HTERT RPE-1 (cell line): ENCODE measurements around the gene BPIFA3.
"Not testable (repeated sequence)": the region's sequence is repeated elsewhere in the genome, so short reads cannot be mapped to it uniquely, and the experiment has no call there.

Experiments used
- in situ Hi-C: fragments of 300-500 bp; cut with MboI; formaldehyde crosslinking; loops from 4 replicates; pipeline ENCODE4 v1.14.3; 2020; ENCODE audit warnings: low sequenced_read_pairs

Gene BPIFA3

DNA sequence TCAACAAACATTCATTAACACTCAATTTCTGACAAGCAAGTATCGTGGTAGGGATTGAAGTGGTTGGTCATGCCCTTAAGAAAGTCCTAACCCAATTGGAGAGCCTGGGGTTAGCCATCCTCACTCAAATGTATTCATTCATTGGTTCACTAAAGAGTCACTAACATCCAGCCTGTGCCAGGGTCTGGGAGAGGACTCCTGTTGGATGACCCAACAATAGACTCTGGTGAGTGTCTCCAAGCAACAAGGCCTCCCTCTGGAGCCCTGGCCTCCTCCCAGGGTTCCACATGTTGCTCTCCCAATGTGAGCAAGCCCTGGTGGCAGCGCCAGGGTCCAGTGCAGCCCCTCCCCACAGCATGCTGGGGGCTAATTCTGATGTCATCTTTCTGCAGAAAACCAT is at the start of gene BPIFA3:
Gene BPIFA3, plus strand, starts transcription at position 301 of the 400 bp plus-strand sequence. CDS start 185 bp downstream, outside the sequence.
- in situ Hi-C loops, result no loop called here

DNA sequence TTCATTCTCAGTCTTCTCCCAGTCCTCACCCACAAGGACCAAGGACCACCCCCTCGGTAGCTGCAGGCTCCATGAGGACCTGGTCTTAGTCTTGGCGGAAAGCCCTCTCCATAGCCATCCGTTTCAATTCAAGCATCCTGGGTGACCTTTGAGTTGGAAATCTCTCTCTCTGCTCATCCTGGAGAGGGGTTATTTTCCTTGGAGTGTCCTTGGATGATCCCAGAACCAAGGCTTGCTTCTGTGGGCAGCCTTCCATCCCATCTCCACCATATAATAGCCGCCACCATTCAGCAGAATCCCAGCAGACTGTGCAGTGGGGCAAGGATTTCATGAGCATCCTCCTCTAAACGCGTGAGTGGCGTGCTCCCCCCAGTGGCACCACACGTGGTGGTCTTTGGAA is 49.3 kb upstream of the BPIFA3 start, which contains the start of gene BPIFA2:
Gene BPIFA2, plus strand, starts transcription at position 301 of the 400 bp plus-strand sequence. CDS start 987 bp downstream, outside the sequence.
- in situ Hi-C loops, result no loop called here

DNA sequence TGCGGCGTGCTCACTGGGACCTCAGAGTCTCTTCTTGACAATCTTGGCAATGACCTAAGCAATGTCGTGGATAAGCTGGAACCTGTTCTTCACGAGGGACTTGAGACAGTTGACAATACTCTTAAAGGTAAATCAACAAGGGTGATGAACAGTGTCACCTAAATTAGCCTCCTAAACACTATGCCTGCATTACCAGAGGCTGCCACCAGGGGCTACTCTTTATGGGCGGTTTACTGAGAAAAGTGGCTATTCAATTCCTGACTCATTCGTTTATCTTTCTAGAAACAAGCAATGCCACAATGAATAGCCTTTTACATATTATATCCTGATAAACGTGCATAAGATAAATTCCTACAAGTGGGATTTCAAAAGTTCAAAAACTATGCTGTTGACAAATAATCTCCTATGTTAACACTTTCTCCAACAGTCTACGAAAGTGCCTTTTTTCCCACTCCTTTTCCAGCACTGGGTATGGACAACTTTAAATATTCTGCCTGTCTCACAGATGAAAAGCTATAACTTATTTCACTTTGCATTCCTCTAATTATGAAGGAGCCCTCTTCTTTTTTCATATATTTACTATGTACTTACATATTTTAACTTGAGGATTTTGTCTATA is 47.9 kb upstream of the BPIFA3 start:
- in situ Hi-C loops, result no loop called here

DNA sequence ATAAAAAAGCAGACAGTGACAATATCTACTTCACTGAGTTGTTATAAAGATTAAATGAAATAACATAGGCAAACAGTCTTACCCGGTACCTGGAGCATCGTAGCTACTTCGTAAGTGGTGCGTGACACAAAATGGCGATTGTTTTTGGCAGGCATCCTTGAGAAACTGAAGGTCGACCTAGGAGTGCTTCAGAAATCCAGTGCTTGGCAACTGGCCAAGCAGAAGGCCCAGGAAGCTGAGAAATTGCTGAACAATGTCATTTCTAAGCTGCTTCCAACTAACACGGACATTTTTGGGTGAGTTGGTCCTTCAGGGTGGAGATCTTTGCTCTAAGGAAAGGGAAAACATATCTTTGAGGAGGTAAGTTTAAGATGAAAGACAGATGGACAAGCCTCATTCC is 44.4 kb upstream of the BPIFA3 start:
- in situ Hi-C loops, result no loop called here

DNA sequence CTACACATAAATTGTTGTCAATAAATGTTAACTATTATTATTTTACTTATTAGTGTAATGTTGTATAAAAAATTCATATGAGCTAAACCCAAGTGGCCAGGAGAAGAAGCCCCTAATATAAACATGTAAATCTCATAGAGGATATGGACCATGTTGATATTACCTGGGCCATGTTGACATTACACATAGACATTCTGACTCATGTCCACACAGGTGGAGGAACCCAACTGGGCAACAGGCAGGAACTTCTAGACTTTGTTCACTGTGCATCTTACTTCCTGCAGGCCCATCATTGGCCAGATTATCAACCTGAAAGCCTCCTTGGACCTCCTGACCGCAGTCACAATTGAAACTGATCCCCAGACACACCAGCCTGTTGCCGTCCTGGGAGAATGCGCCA is 42.0 kb upstream of the BPIFA3 start:
- in situ Hi-C loops, result no loop called here

DNA sequence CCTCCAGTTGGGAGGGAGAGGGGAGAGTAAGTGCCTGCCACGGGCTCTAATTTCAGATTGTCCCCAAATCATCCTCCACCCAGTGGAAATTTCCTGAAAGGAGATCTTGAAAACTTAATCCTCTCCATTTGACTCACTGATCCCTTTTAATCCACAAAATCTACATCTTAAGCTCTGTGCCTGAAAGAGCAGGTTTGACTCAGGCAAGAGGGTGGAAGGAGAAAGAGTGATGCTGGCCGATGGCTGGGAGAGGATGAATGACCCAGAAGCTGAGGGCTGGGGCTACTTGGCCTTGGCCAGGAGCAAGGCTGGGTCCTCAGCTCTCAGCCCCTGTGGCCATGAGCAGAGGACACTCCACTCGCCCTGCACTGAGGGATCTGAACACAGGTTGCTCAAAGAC is 41.1 kb upstream of the BPIFA3 start:
- in situ Hi-C loops, result no loop called here

DNA sequence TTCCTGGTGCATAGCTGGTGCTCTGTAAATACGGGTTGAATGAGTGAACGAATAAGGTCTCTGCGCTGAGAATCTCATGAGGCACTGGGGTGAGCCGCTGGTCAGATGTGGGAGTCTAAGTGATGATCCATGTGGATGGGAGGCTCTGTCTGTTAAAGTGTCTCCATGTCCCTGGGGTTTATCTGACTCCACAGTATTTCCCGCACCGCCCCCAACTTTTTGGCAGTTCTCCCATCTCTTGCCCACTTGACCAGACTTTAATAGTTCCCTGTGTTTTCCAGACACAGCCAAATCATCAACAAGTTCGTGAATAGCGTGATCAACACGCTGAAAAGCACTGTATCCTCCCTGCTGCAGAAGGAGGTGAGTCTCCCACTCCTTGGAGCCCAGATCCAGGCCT is 39.3 kb upstream of the BPIFA3 start:
- in situ Hi-C loops, result no loop called here

DNA sequence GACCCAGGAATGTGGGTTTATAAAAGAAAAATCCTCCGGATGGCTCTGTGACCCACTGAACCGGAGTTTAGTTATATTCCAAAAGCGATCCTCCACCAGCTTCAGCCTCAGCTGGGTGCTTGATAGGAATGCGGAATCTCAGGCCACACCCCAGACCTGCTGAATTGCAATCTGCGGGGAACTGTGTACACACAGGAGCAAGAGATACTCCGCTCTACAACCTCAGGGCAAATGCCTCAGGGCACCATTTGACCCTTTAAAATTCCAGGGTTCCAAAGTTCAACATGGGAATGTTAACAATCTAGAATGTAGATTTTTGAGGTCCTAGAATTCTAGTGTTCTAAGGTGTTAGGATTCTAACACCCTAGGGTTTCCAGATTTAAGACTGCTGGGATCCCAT is 38.4 kb upstream of the BPIFA3 start:
- in situ Hi-C loops, result no loop called here

DNA sequence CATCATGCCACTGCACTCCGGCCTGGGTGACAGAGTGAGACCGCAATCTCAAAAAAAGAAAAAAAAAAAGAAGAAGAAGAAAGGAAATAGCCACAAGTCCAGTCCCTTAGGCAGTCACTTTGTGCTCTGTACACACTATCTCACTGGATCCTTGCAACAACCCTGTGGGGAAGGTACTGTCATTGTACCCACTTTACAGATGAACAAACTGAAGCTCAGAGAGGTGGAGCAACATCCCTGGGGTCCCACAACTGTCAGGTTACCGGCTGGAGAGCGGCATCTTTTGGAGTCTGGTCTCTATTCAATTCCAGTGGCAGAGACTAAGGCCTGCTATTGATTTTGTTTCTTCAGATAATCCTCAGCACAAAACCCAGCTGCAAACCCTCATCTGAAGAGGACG is 37.0 kb upstream of the BPIFA3 start:
- in situ Hi-C loops, result no loop called here

DNA sequence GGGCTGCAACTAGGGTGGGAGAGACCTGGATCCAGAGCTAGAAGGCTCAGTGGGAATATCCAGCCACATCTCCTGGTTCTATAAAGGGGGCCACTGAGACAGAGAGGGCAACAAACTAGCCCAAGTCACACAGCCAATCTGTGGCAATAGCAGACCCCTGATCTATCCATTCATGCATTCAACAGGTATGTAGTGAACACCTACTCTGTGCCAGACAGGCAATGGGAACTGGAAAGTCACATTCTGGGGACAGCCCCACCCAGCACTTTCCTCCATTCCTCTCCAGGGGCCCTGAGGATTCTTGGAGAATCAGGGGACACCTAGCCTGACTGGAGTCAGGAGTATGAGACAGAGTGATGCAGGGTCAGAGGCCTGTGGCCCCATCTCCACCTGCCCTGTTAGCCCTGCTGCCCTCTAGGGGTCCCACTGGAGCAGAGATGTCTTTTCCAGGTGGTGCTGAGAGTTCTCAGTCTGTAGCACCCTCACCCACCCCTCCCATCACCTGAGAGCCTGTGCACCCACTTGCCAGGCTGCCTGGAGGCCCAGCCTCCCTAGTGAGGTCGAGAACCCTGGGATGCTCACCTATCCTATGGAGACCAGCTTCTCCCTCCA is 35.6 kb upstream of the BPIFA3 start:
- in situ Hi-C loops, result no loop called here

DNA sequence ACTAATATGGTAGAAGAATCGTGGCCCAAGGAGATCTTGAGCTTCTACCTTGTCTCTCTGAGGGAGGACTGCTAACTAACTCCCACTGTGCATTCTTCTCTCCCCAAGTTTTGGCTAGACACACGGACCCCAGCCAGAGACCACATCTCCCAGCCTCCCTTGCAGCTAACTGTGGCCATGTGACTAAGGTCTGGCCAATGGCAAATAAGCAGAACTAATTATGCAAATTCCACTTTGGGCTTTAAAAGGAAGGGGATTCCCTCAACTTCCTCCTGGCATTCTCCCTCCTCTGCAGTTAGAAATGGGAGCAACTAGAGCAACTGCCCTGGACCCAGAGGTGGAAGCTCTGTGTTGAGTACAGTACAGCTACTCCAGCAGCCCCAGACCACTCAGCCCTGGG is 33.8 kb upstream of the BPIFA3 start:
- in situ Hi-C loops, result no loop called here

DNA sequence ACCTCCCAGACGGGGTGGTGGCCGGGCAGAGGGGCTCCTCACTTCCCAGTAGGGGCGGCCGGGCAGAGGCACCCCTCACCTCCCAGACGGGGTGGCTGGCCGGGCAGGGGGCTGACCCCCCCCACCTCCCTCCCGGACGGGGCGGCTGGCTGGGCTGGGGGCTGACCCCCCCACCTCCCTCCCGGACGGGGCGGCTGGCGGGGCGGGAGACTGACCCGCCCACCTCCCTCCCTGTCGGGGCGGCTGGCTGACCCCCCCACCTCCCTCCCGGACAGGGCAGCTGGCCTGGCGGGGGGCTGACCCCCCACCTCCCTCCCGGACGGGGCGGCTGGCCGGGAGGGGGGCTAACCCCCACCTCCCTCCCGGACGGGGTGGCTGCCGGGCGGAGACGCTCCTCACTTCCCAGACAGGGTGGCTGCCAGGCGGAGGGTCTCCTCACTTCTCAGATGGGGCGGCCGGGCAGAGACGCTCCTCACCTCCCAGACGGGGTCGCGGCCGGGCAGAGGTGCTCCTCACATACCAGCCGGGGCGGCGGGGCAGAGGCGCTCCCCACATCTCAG is 32.0 kb upstream of the BPIFA3 start:
- in situ Hi-C loops, result not testable (repeated sequence)

DNA sequence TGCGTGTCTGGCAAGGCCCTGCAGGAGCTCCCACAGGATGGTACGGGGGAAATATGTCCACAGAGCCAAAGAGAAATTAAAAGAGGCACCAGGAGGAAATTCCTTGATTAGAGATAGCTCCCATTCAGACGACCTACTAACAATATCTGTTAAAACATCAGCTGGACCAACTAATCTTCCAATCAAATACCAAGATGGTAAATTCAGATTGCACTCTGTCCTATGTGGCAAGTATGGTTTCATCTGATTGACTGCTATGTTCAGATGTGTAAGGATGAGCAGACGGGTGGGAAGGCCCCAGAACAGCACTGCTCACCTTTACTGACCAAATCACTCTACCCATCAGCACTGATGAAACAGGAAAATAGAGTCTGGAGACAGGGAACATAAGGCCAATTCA is 29.7 kb upstream of the BPIFA3 start:
- in situ Hi-C loops, result no loop called here

DNA sequence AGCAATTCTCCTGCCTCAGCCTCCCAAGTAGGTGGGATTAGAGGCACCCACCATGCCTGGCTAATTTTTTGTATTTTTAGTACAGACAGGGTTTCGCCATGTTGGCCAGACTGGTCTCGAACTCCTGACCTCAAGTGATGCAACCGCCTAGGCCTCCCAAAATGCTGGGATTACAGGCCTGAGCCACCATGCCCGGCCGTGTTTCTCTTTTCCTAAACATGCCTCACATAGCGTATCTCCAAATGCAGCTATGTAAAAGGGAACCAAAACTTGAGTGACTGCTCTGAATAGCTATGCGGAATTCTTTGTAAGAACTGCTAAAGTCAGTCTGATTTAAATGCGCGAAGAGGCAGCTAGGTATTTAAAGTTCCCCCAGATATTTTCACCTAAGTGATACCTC is 28.7 kb upstream of the BPIFA3 start:
- in situ Hi-C loops, result no loop called here

DNA sequence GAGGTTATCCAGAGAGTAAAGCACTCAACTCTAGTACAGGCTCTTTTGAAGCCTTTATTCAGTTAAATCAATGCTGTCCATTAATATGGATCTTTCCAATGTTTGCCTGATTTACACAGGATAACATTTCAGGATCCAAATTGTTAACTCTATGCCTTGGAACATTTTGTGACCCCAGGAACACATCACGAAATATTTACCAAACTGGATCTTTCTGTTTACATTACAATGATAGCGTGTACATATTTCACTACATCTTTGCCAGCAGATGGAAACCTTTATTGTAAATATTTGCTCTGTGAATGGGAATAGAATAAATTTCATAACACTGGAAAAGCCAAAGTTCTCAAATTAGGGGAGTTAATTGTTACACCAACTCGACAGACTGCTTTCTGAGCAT is 25.7 kb upstream of the BPIFA3 start:
- in situ Hi-C loops, result no loop called here

DNA sequence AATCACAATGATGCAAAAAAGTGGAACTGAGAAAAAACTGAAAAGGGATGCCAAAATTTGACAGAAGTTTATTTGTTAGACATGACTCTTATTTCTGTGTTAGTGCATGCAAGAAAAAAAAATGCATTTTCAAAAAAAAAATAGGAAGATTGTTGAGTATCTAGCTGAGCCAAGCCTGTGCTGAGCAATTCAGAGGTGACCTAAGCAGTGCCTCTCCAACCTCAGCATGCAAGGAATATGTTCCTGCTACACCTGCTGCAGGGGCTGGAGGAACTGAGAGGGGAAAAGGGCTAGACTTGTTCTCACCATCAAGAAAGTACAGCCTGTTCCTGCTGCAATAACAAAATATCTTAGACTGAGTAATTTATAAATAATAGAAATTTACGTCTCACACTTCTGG is 25.2 kb upstream of the BPIFA3 start:
- in situ Hi-C loops, result no loop called here

DNA sequence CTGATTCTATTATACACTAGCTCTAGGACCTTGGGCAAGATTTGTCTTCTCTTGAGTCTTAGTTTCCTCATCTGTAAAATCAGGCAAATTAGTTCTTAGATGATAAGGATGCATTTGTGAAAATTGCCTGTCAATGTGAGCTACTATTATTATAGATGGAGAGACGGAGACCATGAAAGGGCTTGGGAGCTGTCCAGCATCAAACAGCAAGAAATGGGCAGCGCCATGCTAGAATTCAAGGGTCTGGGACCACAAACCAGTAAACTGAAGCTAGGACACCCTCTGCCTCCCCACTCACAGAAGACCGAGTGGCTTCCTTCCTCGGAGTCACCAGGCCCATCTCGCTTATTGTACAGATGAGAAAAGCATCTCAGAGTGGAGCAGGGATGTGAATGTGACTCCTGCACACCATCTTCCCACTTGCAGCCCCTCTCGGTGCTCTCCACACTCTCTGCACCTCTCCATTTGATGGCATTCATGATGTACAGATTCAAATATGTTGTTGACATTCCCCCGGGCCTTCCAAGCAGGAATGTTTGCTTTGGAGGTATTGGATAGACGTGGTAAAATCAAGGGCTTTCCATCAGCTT is 24.1 kb upstream of the BPIFA3 start:
- in situ Hi-C loops, result no loop called here

DNA sequence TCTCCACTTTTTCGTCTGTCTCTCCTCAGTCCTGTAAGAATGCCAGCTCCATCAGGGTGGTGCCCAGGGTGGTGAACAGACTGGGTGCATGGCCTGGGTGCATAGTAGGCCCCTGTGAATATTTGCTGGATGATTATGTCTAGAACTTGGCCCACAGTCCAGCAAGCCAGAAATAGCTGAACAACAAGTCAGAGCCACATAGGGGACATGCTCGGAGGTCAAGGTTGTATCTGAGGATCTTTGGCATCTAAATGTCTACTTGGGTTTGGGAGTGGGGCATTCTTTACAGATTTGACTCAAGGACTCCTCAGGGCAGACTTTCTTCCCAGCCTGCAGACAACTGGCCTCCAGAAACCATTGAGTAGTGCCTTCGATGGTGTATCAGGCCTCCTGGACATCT is 18.1 kb upstream of the BPIFA3 start:
- in situ Hi-C loops, result no loop called here

DNA sequence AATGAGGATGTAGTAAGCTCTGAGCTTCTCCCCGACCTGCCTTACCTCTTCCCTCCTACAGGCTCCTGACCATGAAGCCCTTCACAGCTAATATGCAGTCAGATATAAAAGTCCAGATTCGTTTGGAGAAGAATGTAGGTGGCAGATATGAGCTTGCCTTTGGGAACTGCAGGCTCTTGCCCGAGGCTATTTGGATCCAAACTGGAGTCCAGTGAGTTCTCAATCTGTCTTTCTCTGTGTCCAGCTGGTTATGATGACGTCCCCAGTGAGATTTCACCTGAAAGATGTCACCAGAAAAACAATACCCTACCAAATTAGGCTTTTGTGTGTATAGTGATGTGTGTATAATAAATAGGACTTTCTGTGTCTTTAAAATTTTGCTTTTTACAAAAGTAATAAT is 14.7 kb upstream of the BPIFA3 start:
- in situ Hi-C loops, result no loop called here

DNA sequence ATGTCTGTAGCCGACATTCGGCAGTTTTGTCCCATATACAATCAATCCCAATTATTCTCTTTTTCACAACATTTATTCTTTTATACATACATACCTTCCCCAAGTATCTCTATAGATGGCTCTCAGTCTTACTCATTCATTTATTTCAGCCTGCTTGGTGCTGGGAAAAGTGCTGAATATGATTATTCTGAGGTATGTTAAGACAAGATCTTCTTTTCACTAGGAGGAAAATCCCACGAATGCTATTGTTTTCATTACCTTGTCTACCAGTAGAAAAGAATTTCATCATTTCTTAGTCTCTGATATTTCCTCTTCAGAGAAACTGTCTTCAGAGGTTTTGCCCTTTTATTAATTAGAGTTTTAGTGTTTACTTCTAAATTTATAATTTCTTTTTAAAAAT is 13.7 kb upstream of the BPIFA3 start:
- in situ Hi-C loops, result no loop called here

DNA sequence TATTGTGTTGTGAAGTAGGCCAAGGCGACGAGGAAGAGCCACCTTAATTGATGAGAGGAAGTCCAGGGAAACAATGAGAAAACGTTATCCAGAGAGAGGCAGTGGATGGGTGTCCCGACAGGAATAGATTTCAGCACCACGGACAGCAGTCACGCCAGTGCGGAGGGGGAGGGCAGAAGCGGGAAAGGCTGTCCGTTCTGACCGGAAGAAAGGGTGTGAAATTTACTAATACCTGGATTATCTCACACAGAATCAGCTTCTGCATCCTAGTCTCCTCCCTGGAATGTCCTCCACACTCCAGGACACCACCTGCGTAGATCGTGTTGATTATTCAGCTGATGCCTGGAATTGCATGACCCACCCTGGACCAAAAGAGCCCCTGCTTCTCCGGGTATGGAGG is 7.4 kb upstream of the BPIFA3 start:
- in situ Hi-C loops, result no loop called here

DNA sequence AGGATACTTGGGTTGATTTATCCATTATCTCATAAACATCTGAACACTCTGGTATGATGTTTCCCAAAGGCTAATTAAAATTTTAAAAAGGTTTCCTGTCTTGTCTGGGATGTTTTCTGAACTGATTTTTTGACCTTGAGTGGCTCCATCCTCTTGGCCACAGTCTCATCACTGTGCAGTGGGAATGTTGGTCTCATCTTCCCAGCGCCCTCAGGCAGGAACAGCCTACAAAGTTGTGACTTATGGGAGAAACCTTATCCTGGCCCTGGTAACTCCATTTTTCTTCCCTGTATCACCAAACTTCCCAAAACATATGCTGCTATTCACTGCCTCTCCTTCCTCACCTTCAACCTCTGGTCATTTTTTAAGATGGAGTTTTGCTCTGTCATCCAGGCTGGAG is 6.8 kb upstream of the BPIFA3 start:
- in situ Hi-C loops, result no loop called here
